GM12878 (cell line): Measurements from ENCODE around the gene MAST1. TPM values are rescaled to one million over a fixed set of nuclear protein-coding genes. Genes with fewer than 3 reads are reported as not detected.
A peak's percentile ranks its signal among the peaks of the same experiment; 100 is the strongest.

Experiments
- BACH1 ChIP-seq: fragments of 450-650 bp; IDR thresholded peaks from 2 replicates; pipeline ENCODE4 v1.6.1; 2017; ENCODE audit warnings: mild to moderate bottlenecking, borderline replicate concordance
- BCL11A ChIP-seq: IDR thresholded peaks from 2 replicates; pipeline ENCODE4 v1.6.1; 2011; ENCODE audit warnings: low read depth, low read length
- BRCA1 ChIP-seq: IDR thresholded peaks from 2 replicates; pipeline ENCODE4 v1.6.1; 2011; ENCODE audit warnings: low read depth, low read length, improper control_type of control experiment
- CHD1 ChIP-seq: IDR thresholded peaks from 2 replicates; pipeline ENCODE4 v1.6.1; 2012; ENCODE audit warnings: low read depth, low read length, improper control_type of control experiment
- MEF2A ChIP-seq: IDR thresholded peaks from 2 replicates; pipeline ENCODE4 v1.6.1; 2011; ENCODE audit warnings: low read depth, mild to moderate bottlenecking, low read length, moderate library complexity; ENCODE audit not compliant: insufficient read depth
- NR2F1 ChIP-seq: fragments of 450-650 bp; conservative IDR thresholded peaks from 2 replicates; pipeline ENCODE4 v1.6.1; 2017; ENCODE audit warnings: mild to moderate bottlenecking
- RCOR1 ChIP-seq: conservative IDR thresholded peaks from 2 replicates; pipeline ENCODE4 v1.6.1; 2012; ENCODE audit warnings: low read depth, low read length, improper control_type of control experiment
- SIX5 ChIP-seq: IDR thresholded peaks from 2 replicates; pipeline ENCODE4 v1.6.1; 2011; ENCODE audit warnings: mild to moderate bottlenecking, low read depth, low read length, moderate library complexity; ENCODE audit not compliant: severe bottlenecking
- SMAD1 ChIP-seq: fragments of 450-650 bp; IDR thresholded peaks from 2 replicates; pipeline ENCODE4 v1.6.1; 2018; ENCODE audit warnings: mild to moderate bottlenecking, low read depth; ENCODE audit not compliant: partially characterized antibody
- SP1 ChIP-seq: IDR thresholded peaks from one replicate; pipeline ENCODE4 v1.6.1; 2011; ENCODE audit warnings: low read depth, low read length
- SUPT20H ChIP-seq: IDR thresholded peaks from 2 replicates; pipeline ENCODE4 v1.6.1; 2011; ENCODE audit warnings: low read depth, mild to moderate bottlenecking, low read length, moderate library complexity, borderline replicate concordance; ENCODE audit not compliant: control insufficient read depth
- TCF12 ChIP-seq: IDR thresholded peaks from 2 replicates; pipeline ENCODE4 v1.6.1; 2011; ENCODE audit warnings: low read depth, mild to moderate bottlenecking, low read length
- polyA plus RNA-seq, 11 experiments: library from polyadenylated mRNA; depleted of rRNA in 4 of 11; unstranded in 6 of 11; stranded (reverse) in 5 of 11; fragments of >200 nt; fragmentation: Nextera tagmentation in 4 of 11; fragmentation: Illumina TruSeq in 1 of 11; extraction: Ambion mirVana in 4 of 11; extraction: Trizol in 1 of 11; gene quantifications; 1 replicate in 1 of 11; 2 replicates in 10 of 11; pipeline versions ENCODE4 v1.2.1 to v1.2.3, GENCODE V29; 2011 to 2016; ENCODE audit warnings: inconsistent platforms in 2 of 11, missing spikeins in 2 of 11, low read depth in 1 of 11
- total RNA-seq, 4 experiments: library from RNA; depleted of rRNA in 3 of 4; stranded (reverse); fragments of >200 nt in 3 of 4; fragmentation: Illumina TruSeq in 1 of 4; extraction: Trizol in 1 of 4; gene quantifications; 2 replicates each; pipeline versions ENCODE4 v1.2.1 to v1.2.3, GENCODE V29; 2013 to 2021
- TF ChIP-seq, protein P1 (sequence below): fragments of 450-650 bp; IDR thresholded peaks from 2 replicates; pipeline ENCODE4 v1.6.1; 2017; ENCODE audit warnings: mild to moderate bottlenecking, moderate library complexity
- TF ChIP-seq, protein P2 (sequence below): IDR thresholded peaks from 2 replicates; pipeline ENCODE4 v1.6.1; 2011; ENCODE audit warnings: borderline replicate concordance, low read depth, mild to moderate bottlenecking, moderate library complexity, mixed read lengths, low read length; ENCODE audit not compliant: insufficient read depth; ENCODE audit errors: extremely low read length
- TF ChIP-seq, protein P3 (sequence below): IDR thresholded peaks from 2 replicates; pipeline ENCODE4 v1.6.1; 2012; ENCODE audit warnings: low read depth, low read length, improper control_type of control experiment
- TF ChIP-seq, protein P4 (sequence below): fragments of 150-350 bp; IDR thresholded peaks from 2 replicates; pipeline ENCODE4 v1.6.1; 2014; ENCODE audit warnings: mild to moderate bottlenecking, low read depth, low read length
- TF ChIP-seq, protein P5 (sequence below), 3 experiments: IDR thresholded peaks in 2 of 3; conservative IDR thresholded peaks in 1 of 3; 2 replicates each; pipeline ENCODE4 v1.5.1; 2011; ENCODE audit warnings: low read depth in 3 of 3, low read length in 3 of 3, mild to moderate bottlenecking in 3 of 3, control low read depth in 2 of 3, moderate library complexity in 2 of 3, inconsistent platforms in 1 of 3, mixed read lengths in 1 of 3; ENCODE audit not compliant: control insufficient read depth in 2 of 3, insufficient read depth in 1 of 3; ENCODE audit errors: extremely low read depth in 1 of 3
- TF ChIP-seq, protein P6 (sequence below): IDR thresholded peaks from 2 replicates; pipeline ENCODE4 v1.6.1; 2011; ENCODE audit warnings: low read depth, low read length, improper control_type of control experiment, borderline replicate concordance

MAST1 gene
- total and polyA plus RNA-seq, 10 of the 15 experiments (the other 5 are each of a cell fraction or from before 2014, with no cell fraction given) = 0.08 to 0.79 (median 0.44) TPM; not detected in 1

DNA sequence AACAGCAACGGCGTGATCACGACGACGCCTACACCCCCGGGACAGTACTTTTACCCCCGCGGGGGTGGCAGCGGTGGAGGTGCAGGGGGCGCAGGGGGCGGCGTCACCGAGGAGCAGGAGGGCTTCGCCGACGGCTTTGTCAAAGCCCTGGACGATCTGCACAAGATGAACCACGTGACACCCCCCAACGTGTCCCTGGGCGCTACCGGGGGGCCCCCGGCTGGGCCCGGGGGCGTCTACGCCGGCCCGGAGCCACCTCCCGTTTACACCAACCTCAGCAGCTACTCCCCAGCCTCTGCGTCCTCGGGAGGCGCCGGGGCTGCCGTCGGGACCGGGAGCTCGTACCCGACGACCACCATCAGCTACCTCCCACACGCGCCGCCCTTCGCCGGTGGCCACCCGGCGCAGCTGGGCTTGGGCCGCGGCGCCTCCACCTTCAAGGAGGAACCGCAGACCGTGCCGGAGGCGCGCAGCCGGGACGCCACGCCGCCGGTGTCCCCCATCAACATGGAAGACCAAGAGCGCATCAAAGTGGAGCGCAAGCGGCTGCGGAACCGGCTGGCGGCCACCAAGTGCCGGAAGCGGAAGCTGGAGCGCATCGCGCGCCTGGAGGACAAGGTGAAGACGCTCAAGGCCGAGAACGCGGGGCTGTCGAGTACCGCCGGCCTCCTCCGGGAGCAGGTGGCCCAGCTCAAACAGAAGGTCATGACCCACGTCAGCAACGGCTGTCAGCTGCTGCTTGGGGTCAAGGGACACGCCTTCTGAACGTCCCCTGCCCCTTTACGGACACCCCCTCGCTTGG lies 46.1 kb upstream of the MAST1 start (continued):
- TF ChIP-seq, protein P1, sequence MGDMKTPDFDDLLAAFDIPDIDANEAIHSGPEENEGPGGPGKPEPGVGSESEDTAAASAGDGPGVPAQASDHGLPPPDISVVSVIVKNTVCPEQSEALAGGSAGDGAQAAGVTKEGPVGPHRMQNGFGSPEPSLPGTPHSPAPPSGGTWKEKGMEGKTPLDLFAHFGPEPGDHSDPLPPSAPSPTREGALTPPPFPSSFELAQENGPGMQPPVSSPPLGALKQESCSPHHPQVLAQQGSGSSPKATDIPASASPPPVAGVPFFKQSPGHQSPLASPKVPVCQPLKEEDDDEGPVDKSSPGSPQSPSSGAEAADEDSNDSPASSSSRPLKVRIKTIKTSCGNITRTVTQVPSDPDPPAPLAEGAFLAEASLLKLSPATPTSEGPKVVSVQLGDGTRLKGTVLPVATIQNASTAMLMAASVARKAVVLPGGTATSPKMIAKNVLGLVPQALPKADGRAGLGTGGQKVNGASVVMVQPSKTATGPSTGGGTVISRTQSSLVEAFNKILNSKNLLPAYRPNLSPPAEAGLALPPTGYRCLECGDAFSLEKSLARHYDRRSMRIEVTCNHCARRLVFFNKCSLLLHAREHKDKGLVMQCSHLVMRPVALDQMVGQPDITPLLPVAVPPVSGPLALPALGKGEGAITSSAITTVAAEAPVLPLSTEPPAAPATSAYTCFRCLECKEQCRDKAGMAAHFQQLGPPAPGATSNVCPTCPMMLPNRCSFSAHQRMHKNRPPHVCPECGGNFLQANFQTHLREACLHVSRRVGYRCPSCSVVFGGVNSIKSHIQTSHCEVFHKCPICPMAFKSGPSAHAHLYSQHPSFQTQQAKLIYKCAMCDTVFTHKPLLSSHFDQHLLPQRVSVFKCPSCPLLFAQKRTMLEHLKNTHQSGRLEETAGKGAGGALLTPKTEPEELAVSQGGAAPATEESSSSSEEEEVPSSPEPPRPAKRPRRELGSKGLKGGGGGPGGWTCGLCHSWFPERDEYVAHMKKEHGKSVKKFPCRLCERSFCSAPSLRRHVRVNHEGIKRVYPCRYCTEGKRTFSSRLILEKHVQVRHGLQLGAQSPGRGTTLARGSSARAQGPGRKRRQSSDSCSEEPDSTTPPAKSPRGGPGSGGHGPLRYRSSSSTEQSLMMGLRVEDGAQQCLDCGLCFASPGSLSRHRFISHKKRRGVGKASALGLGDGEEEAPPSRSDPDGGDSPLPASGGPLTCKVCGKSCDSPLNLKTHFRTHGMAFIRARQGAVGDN = no peak; the same call in none of the 2 replicates
- TF ChIP-seq CHD1 (0 out of 2 replicates have a peak, but pooled peaks have one; percentile 84), SMAD1 (no peak), SUPT20H (no peak), NR2F1 (peak; percentile 96), SIX5 (no peak), SP1 (no peak), BCL11A (no peak), BRCA1 (no peak), MEF2A (no peak), BACH1 (peak; percentile 54; the same call in 1 of the 2 replicates), TCF12 (peak; percentile 92), RCOR1 (no peak)
- TF ChIP-seq, protein P2, sequence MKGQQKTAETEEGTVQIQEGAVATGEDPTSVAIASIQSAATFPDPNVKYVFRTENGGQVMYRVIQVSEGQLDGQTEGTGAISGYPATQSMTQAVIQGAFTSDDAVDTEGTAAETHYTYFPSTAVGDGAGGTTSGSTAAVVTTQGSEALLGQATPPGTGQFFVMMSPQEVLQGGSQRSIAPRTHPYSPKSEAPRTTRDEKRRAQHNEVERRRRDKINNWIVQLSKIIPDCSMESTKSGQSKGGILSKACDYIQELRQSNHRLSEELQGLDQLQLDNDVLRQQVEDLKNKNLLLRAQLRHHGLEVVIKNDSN = peak; percentile 71
- TF ChIP-seq, protein P3, sequence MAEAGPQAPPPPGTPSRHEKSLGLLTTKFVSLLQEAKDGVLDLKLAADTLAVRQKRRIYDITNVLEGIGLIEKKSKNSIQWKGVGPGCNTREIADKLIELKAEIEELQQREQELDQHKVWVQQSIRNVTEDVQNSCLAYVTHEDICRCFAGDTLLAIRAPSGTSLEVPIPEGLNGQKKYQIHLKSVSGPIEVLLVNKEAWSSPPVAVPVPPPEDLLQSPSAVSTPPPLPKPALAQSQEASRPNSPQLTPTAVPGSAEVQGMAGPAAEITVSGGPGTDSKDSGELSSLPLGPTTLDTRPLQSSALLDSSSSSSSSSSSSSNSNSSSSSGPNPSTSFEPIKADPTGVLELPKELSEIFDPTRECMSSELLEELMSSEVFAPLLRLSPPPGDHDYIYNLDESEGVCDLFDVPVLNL = no peak
- TF ChIP-seq, protein P4, sequence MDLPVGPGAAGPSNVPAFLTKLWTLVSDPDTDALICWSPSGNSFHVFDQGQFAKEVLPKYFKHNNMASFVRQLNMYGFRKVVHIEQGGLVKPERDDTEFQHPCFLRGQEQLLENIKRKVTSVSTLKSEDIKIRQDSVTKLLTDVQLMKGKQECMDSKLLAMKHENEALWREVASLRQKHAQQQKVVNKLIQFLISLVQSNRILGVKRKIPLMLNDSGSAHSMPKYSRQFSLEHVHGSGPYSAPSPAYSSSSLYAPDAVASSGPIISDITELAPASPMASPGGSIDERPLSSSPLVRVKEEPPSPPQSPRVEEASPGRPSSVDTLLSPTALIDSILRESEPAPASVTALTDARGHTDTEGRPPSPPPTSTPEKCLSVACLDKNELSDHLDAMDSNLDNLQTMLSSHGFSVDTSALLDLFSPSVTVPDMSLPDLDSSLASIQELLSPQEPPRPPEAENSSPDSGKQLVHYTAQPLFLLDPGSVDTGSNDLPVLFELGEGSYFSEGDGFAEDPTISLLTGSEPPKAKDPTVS = no peak
- TF ChIP-seq, protein P5, sequence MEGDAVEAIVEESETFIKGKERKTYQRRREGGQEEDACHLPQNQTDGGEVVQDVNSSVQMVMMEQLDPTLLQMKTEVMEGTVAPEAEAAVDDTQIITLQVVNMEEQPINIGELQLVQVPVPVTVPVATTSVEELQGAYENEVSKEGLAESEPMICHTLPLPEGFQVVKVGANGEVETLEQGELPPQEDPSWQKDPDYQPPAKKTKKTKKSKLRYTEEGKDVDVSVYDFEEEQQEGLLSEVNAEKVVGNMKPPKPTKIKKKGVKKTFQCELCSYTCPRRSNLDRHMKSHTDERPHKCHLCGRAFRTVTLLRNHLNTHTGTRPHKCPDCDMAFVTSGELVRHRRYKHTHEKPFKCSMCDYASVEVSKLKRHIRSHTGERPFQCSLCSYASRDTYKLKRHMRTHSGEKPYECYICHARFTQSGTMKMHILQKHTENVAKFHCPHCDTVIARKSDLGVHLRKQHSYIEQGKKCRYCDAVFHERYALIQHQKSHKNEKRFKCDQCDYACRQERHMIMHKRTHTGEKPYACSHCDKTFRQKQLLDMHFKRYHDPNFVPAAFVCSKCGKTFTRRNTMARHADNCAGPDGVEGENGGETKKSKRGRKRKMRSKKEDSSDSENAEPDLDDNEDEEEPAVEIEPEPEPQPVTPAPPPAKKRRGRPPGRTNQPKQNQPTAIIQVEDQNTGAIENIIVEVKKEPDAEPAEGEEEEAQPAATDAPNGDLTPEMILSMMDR (IDR thresholded peaks at IDR 0.05 in 2 of 3, conservative IDR thresholded peaks at IDR 0.05 in 1 of 3; ENCODE audit: control insufficient read depth in 2 of 3, extremely low read depth in 1 of 3, insufficient read depth in 1 of 3, low read depth in 3 of 3, low read length in 3 of 3) = no peak
- TF ChIP-seq, protein P6, sequence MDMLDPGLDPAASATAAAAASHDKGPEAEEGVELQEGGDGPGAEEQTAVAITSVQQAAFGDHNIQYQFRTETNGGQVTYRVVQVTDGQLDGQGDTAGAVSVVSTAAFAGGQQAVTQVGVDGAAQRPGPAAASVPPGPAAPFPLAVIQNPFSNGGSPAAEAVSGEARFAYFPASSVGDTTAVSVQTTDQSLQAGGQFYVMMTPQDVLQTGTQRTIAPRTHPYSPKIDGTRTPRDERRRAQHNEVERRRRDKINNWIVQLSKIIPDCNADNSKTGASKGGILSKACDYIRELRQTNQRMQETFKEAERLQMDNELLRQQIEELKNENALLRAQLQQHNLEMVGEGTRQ = no peak; the same call in 1 of the 2 replicates
